ENCODE results near the gene P4HA1.

Gene P4HA1

DNA sequence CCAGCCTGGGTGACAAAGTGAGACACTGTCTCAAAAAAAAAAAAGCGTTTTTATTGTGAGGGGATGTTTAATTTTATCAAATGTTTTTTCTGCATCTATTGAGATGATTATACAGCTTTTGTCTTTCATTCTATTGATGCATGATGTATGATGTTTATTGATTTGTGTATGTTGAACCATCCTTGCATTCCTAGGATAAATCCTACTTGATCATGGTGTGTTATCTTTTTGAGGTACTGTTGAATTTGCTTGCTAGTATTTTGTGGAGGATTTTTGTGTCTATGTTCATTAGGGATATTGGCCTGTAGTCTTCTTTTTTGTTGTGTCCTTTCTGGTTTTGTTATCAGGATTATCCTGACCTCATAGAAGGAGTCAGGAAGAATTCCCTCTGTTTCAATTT, 119.8 kb downstream of the P4HA1 start:
- no peak for DNase-seq
